Prostate gland (tissue), 2 donors: ENCODE data around the gene CYYR1. TPM values are rescaled to one million over a fixed set of nuclear protein-coding genes. Genes with fewer than 3 reads are reported as not detected.

ENCODE experiments used
- DNase-seq: peaks from one replicate; pipeline ENCODE4 v3.0.0-alpha.2; 2019; ENCODE audit warnings: low spot score
- H3K27ac ChIP-seq, 2 donors: fragments of 200-600 bp; sonication (generic); 2 replicates each; pipeline ENCODE4 v1.5.1; 2017 to 2019
- H3K27me3 ChIP-seq: fragments of 200-600 bp; sonication (generic); replicated peaks from 2 replicates; pipeline ENCODE4 v1.5.1; 2019; ENCODE audit not compliant: insufficient read depth
- H3K36me3 ChIP-seq, 2 donors: fragments of 200-600 bp; sonication (generic); 1 replicate in 1 of 2; 2 replicates in 1 of 2; pipeline versions ENCODE4 v1.5.1 to v1.8.1; 2017 to 2019
- H3K4me1 ChIP-seq: fragments of 200-600 bp; sonication (generic); replicated peaks from 2 replicates; pipeline ENCODE4 v1.5.1; 2019
- H3K4me3 ChIP-seq, 2 donors: fragments of 200-600 bp; sonication (generic); 2 replicates each; pipeline ENCODE4 v1.5.1; 2017 to 2019
- H3K9me3 ChIP-seq: fragments of 200-600 bp; sonication (generic); 2 replicates; pipeline ENCODE4 v1.5.1; 2017
- CTCF ChIP-seq, 4 experiments: fragments of 200-600 bp in 2 of 4; fragments of 450-650 bp in 2 of 4; sonication (generic) in 2 of 4; IDR thresholded peaks; 1 replicate in 3 of 4; 2 replicates in 1 of 4; pipeline ENCODE4 v1.5.1; 2016 to 2019; ENCODE audit warnings: antibody characterized with exemption in 4 of 4, mild to moderate bottlenecking in 2 of 4, moderate library complexity in 2 of 4
- POLR2A ChIP-seq: fragments of 450-650 bp; IDR thresholded peaks from one replicate; pipeline ENCODE4 v1.6.1; 2016; ENCODE audit warnings: antibody characterized with exemption, mild to moderate bottlenecking
- POLR2AphosphoS5 ChIP-seq: sonication (generic); formaldehyde crosslinking; IDR thresholded peaks from one replicate; pipeline ENCODE4 v1.6.1; 2017; ENCODE audit warnings: antibody characterized with exemption
- WGBS: methylation state at CpG from one replicate; pipeline ENCODE4 v1.1.5; 2018; 5-methylcytosine and 5-hydroxymethylcytosine counted together
- intact Hi-C: fragments of 100-400 bp; cut with DNase I; formaldehyde crosslinking; loops from one replicate; pipeline ENCODE4 v1.14.2; 2022
- total RNA-seq, 2 donors: library from RNA; depleted of rRNA; stranded (reverse); fragments of >200 nt; gene quantifications; one replicate each; pipeline ENCODE4 v1.1.0, GENCODE V29; 2016

The CYYR1 gene
- total RNA-seq, 2 donors from 2014 or later = 9.7 to 13.3 TPM

GRCh38 chr21:26544201-26544775 is 28.8 kb downstream of the CYYR1 start:
- 68% methylated on average over 7 of the region's 7 CpGs for WGBS
- TF ChIP-seq CTCF (IDR thresholded peaks at IDR 0.05) (no peak), POLR2AphosphoS5 (no peak), POLR2A (no peak)
- no peaks in the 10 kb centered on the region for H3K36me3 ChIP-seq
- no peak overlapping the region for H3K4me3 ChIP-seq
- no peaks in the 10 kb centered on the region for H3K9me3 ChIP-seq
- DNase-seq = no peak
- no peak overlapping the region for H3K27ac ChIP-seq
- H3K27me3 ChIP-seq = no peaks in the 10 kb centered on the region
- no peaks in the 10 kb centered on the region for H3K4me1 ChIP-seq
- intact Hi-C loops = no loop called here

- H3K36me3 ChIP-seq = no peaks in the 10 kb centered on the region
- TF ChIP-seq CTCF (IDR thresholded peaks at IDR 0.05) = no peak
- no peak for TF ChIP-seq POLR2A
- TF ChIP-seq POLR2AphosphoS5 = no peak
- H3K4me3 ChIP-seq = no peak overlapping the region
- intact Hi-C loops = no loop called here
- no peaks in the 10 kb centered on the region for H3K27me3 ChIP-seq
- no peak overlapping the region for H3K27ac ChIP-seq
- no peak for DNase-seq
- H3K9me3 ChIP-seq = no peaks in the 10 kb centered on the region
- H3K4me1 ChIP-seq = no peaks in the 10 kb centered on the region
These were observed 32.4 kb downstream of the CYYR1 start for GRCh38 chr21:26540651-26541050.

GRCh38 chr21:26539566-26539965 is 33.5 kb downstream of the CYYR1 start:
- H3K27me3 ChIP-seq = no peaks in the 10 kb centered on the region
- intact Hi-C loops = no loop called here
- H3K4me3 ChIP-seq = no peak overlapping the region
- 92% methylated on average over 2 of the region's 2 CpGs for WGBS
- no peak overlapping the region for H3K27ac ChIP-seq
- H3K4me1 ChIP-seq = no peaks in the 10 kb centered on the region
- TF ChIP-seq POLR2A (no peak), CTCF (IDR thresholded peaks at IDR 0.05) (no peak), POLR2AphosphoS5 (no peak)
- H3K36me3 ChIP-seq = no peaks in the 10 kb centered on the region
- no peaks in the 10 kb centered on the region for H3K9me3 ChIP-seq
- DNase-seq = no peak

- no peaks in the 10 kb centered on the region for H3K4me1 ChIP-seq
- no peaks in the 10 kb centered on the region for H3K27me3 ChIP-seq
- H3K4me3 ChIP-seq = no peak overlapping the region
- WGBS = 78% methylated on average over 4 of the region's 4 CpGs
- no peaks in the 10 kb centered on the region for H3K9me3 ChIP-seq
- H3K36me3 ChIP-seq = no peaks in the 10 kb centered on the region
- no peak overlapping the region for H3K27ac ChIP-seq
- no peak for DNase-seq
- intact Hi-C loops = no loop called here
- TF ChIP-seq CTCF (IDR thresholded peaks at IDR 0.05) (no peak), POLR2A (no peak), POLR2AphosphoS5 (no peak)
These were observed 38.6 kb downstream of the CYYR1 start for GRCh38 chr21:26534517-26534916.

- 43% methylated on average over 2 of the region's 2 CpGs for WGBS
- H3K27me3 ChIP-seq = no peaks in the 10 kb centered on the region
- no peaks in the 10 kb centered on the region for H3K9me3 ChIP-seq
- no peak for DNase-seq
- no peak overlapping the region for H3K4me3 ChIP-seq
- no peak overlapping the region for H3K27ac ChIP-seq
- TF ChIP-seq POLR2AphosphoS5 (no peak), CTCF (IDR thresholded peaks at IDR 0.05) (no peak), POLR2A (no peak)
- no peaks in the 10 kb centered on the region for H3K36me3 ChIP-seq
- intact Hi-C loops = no loop called here
- H3K4me1 ChIP-seq = no peaks in the 10 kb centered on the region
These were observed 40.9 kb downstream of the CYYR1 start for GRCh38 chr21:26532208-26532607.
